GM21447 (cell line): Measurements from ENCODE around the gene PLA2G2A.
"Not testable (repeated sequence)": the region's sequence is repeated elsewhere in the genome, so short reads cannot be mapped to it uniquely, and the experiment has no call there.

ENCODE experiments used
- ATAC-seq: cut with Tn5 transposase; IDR thresholded peaks from one replicate; pipeline ENCODE4 v1.9.1; 2021; ENCODE audit not compliant: unreplicated experiment

PLA2G2A gene, protein sequence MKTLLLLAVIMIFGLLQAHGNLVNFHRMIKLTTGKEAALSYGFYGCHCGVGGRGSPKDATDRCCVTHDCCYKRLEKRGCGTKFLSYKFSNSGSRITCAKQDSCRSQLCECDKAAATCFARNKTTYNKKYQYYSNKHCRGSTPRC

DNA sequence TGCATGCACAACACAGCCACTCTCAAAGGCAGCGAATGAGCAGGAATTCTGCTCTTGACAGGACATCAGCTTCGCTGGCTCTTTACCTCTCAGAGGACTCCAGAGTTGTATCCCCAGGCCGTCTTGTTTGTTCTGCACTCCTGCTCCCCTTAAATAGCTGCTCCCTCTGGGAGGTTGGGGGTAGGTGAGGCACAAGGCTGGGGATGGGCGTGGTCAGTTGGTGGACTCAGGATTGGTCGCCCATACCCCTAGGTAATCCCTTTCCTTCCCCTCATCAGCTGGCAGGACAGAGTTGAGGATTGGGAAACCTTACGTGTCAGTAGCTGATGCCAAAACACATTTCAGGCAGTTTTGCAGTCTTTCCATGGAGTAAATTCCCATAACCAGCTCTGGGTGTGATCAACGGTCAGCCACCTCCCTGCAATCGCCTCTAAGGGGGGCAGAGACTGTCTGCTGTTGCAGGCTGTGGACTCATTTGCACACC is at the start of gene PLA2G2A:
PLA2G2A (minus strand) TSS at position 125 of the 484 bp plus-strand sequence. CDS start 845 bp downstream, outside the sequence.
- ATAC-seq: no peak

DNA sequence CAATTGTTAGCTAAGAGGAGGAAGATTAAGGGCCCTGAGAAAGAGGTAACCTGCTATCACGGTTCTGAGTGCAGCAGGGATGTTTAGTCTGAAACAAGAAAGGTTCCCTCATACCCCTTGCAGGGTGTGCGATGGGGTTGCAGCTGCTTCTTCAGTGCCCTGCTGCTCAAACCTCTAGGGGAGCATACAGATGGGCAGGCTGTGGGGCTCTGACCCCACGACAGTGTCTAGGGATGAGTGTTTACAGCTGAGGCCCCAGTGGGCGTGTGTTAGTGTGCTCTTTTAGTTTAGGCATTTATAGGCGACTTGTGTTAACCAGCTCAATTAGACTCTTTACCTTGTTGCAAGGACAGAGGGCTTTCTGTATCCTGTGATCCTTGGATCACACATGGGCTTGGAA is 49.3 kb upstream of the PLA2G2A start:
- ATAC-seq: no peak

DNA sequence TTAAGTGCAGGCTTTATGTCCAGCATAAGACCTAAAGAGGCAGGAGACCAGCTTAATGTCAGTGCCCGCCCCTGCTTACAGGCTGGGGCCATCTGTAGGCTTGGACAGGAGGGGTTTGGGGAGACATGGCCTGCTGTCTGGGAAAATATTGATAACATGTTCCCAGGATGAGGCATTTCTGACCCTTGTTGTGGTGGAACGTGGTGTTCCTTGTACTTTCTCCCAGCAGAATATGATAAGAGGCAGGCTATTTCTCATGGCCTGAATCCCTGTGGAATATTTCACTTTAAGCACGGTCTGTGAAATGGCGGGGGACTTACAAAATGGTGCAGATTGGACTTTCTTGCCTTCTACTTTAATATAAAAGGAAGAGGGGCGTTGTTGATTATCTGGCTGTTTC is 48.7 kb upstream of the PLA2G2A start:
- ATAC-seq: no peak

DNA sequence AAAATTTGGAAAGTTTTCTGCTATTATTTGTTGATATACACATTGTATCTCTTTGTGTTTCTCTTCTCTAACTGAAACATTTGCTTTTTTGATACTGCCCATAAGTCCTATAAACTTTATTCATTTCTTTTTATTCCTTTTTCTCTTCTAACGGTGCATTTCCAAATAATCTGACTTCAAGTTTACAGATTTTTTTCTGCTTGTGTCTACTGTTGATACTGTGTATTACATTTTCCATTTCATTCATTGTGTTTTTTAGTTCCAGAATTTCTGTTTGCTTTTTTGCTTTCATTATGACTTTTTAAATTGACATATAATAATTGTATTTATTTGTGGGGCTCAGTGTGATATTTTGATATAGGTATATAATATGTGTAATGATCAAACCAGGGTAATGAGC is 38.3 kb upstream of the PLA2G2A start:
- ATAC-seq: no peak

DNA sequence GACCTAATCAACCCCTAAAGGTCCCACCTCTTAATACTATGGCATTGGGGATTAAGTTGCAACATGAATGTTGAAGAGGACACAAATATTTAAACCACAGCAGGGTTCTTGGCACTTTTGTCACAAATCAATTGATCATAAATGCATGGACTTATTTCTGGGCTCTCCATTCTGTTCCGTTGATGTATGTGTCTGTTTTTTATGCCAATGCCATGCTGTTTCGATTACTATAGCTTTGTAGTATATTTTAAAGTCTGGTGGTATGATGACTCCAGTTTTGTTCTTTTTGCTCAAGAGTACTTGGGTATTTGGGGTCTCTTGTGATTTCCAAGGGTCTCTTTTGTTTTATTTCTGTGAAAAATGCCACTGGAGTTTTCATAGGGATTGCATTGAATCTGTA is 34.7 kb upstream of the PLA2G2A start:
- no peak for ATAC-seq

DNA sequence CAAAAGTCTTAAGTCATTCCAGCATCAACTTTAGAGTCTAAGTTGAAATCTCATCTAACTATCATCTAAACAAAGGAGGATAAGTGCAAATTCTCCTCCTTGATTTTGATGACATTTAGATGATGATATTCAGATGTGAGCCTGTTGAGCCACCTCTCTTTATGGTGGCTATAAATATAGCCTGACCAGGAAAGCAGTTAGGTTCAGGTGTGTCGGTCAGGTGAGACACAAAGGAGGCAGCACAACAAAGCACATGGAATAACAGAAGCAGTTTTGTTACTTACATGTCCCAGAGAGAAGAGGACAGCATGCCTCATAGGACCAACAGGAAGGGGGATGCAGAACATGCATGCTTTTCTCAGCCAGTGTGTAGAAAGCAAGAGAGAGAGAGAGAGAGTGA is 30.6 kb upstream of the PLA2G2A start:
- ATAC-seq: no peak

DNA sequence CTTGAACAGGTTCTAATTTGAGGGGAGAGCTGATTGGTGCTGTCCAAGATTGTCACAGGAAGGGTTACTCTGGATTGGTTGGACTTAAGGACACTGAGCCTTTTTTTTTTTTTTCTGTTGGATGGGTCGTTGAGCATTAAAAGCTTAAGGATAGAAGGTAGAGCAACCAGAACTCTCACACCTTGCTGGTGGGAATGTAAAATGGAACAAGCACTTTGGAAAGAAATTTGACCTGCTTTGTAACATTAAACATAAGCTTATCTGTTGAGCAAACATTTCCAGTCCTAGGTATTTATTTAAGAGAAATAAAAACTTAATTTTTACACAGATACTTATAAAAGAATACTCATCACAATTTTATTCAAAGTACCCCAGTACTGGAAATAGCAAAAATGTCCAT is 29.8 kb upstream of the PLA2G2A start:
- ATAC-seq: no peak

DNA sequence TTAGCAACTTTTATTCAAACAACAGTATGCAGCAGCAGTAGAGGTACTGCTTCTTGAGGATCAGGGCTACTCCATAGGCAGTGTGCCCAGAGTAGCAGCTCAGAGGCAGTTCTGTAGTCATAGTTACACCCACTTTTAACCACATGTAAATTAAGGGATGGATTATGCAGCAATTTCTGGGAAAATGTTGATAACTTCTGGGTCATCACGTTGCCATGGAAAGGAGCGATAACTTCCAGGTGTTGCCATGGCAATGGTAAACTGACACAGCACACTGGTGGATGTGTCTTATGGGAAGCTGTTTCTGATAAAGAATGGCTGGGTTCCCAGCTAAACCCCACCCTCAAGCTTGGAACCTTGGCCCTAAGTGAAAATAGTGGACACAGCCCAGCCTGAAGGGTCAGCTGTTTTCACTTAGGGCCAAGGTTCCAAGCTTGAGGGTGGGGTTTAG is 29.0 kb upstream of the PLA2G2A start:
- ATAC-seq: no peak

DNA sequence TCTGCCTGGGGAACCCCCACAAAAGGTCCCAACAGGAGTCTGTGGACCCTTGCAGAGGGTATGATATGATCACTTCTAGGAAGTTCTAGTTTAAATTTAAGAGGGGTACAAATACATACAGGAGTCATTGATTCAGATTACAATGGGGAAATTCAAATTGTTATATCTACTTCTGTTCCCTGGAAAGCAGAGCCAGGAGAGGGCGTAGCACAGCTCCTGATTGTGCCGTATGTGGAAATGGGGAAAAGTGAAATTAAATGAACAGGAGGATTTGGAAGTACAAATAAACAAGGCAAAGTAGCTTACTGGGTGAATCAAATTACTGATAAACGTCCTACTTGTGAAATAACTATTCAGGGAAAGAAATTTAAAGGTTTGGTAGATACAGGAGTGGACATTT is 19.4 kb upstream of the PLA2G2A start:
- ATAC-seq: not testable (repeated sequence)

DNA sequence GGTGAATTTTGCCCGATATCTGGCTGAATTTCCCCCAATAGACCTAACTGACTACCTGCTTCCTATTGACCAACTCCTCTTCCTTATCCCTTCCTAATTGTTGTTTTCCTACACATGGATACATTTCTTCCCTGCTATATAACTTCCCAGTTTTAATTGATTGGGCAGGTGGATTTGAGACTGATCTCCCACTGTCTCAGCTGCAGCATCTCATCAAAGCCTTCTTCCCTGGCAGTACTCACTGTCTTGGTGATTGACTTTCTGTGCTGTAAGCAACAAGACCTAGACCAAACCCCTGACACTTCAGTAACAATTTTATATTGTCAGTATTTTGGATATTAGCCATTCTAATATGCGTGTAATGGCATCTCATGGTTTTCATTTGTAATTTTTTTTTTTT is 11.3 kb upstream of the PLA2G2A start:
- no peak for ATAC-seq

DNA sequence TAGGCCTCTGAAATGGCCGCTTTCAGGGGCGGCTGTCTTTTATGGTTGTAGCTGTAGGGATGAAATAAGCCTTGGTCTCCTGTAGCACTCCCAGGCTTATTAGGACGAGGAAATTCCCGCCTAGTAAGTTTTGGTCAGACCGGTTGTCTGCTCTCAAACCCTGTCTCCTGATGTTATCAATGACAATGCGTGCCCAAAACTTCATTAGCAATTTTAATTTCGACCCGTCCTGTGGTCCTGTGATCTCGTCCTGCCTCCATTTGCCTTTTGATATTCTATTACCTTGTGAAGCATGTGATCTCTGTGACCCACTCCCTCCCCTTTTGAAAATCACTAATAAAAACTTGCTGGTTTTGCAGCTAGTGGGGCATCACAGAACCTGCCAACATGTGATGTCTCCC is 10.8 kb upstream of the PLA2G2A start:
- ATAC-seq: not testable (repeated sequence)

DNA sequence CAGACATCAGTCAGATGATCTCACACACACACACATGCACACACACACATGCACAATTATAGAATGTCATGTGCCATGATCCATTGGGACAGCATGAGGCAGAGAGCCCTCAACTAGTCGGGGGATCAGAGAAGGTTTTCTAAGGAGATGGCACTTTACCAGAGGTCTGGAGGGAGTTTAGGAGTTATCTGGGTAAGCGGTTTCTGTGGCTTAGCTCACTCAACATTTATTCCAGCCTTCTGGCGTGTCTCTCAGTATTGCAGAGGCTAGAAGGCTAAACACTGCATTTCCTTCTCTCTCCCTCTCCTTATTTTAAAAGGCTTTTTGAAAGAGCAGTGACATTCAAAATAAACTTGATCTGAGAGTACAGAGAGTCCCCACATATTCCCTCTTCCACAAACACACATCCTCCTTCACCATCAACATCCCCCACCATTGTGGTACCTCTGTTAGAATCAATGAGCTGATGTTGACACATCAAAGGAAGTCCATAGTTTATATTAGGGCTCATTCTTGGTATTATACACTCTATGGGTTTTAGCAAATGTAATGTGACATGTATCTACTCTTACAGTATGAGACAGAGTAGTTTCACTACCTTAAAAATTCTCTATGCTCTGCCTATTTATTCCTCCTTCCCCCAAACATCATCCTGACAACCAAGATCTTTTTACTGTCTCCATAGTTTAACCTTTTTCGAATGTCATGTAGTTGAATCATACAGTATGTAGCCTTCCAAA is 9.0 kb upstream of the PLA2G2A start:
- no peak for ATAC-seq

DNA sequence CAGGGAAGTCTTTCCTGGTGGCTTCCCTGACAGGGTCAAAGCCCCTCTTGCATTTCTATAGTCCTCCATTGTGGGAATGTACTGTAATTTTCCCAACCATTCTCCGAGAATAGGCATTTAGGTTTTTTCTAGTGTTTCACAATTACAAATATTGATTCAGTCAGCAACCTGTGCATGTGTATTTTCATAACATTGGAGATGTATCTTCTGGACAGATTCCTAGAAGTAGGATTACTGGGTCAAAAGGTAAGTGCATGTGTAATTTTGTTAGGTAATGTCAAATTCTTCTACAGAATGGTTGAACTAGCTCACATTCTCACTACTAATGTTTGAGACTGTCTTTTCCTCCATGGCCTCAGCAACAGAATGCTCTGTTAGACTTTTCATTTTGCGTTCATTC is 8.3 kb upstream of the PLA2G2A start:
- no peak for ATAC-seq

DNA sequence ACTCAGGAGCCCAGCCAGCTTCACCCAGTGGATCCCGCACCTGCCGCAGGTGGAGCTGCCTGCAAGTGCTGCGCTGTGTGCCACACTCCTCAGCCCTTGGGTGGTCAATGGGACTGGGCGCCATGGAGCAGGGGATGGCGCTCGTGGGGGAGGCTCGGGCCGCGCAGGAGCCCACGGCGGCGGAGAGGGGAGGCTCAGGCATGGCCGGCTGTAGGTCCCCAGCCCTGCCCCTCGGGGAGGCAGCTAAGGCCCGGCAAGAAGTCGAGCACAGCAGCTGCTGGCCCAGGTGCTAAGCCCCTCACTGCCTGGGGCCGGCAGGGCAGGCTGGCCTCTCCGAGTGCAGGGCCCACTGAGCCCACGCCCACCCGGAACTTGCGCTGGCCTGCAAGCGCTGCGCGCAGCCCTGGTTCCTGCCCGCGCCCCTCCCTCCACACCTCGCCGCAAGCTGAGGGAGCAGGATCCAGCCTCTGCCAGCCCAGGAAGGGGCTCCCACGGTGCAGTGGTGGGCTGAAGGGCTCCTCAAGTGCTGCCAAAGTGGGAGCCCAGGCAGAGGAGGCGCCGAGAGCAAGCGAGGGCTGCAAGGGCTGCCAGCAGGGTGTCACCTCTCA is 5.1 kb upstream of the PLA2G2A start:
- ATAC-seq: not testable (repeated sequence)

DNA sequence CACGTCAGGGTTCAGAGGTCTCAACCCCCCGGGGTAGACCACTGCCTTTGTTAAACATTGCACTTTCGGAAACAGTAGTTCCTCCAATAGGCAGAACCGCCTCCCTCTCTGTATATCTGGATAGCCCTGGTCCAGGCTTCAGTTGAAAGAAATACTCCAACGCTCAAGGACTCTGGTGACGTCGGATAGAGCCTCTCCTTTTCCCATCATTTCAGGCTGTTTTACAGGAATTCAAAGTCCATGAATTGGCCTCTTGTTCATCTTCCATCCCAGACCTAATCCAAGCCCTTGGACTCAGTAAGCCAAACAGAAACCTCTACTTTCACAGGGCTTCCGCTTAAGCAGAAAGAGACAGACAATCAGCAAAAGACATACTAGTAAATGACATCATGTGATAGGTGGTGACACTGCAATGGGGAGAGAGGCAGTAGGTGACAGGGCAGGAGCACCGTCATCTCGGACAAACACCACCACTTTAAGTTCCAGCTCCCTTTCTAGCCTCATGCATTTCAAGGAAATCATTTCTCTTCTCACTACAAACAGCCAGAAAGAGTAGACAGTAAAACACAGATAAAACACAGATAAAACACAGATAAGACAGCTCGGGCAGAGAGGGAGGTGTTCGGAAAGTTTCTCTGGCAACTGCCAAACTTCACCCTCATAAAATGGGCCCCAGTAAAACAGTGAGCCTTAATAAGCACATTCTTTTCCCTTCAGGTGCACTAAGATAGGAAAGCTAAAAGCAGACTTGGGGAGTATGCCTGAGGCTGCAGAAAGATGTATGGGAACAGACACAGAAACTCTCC is 2.3 kb upstream of the PLA2G2A start:
- ATAC-seq: no peak

DNA sequence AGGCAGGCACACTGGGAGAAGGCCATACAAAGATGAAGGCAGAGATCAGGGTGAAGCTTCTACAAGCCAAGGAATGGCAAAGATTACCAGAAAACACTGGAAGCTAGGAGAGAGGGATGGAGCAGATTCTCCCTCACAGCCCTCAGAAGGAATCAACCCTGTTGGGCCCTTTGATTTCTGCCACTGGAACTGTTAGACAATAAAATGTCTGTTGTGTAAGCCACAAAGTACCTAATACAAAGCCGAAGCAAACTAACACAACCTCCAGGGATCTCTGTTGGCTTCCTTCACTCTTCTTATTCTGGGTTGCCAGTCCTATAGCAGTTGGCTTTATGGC is 1.7 kb upstream of the PLA2G2A start:
- ATAC-seq: no peak

DNA sequence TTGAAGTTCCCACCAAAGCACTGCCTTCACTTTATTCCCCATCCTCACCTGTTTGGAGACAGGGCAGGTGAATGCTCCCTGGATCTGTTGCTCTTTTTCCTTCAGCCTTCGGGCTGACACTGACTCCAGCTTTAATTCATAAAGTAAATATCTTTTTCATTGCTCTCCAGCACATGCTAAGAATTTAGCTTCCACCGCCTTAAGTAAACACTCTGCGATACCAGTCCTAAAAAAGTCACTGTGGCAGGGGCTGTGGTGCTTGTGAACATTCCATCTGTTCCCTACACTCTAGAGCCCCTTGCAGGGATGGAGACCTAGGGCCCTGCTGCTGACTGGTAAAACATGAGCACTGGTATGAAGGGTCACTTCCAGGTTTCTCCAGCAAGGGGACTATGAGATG is 896 bp upstream of the PLA2G2A start:
- ATAC-seq: no peak

DNA sequence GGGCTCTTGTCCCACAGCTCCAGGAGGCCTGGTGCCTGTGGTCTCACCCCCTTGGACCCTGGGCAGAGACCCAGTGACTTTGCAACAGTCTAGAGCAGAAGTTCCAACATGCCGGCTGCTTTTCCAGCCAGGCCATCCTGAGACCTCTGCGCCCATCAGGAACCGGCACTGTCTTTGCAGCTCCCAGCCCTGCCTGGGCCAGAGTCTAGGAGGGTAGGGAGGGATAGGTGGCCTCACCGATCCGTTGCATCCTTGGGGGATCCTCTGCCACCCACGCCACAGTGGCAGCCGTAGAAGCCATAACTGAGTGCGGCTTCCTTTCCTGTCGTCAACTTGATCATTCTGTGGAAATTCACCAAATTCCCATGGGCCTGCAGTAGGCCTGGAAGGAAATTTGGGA is 1.3 kb downstream of the PLA2G2A start:
- ATAC-seq: no peak

DNA sequence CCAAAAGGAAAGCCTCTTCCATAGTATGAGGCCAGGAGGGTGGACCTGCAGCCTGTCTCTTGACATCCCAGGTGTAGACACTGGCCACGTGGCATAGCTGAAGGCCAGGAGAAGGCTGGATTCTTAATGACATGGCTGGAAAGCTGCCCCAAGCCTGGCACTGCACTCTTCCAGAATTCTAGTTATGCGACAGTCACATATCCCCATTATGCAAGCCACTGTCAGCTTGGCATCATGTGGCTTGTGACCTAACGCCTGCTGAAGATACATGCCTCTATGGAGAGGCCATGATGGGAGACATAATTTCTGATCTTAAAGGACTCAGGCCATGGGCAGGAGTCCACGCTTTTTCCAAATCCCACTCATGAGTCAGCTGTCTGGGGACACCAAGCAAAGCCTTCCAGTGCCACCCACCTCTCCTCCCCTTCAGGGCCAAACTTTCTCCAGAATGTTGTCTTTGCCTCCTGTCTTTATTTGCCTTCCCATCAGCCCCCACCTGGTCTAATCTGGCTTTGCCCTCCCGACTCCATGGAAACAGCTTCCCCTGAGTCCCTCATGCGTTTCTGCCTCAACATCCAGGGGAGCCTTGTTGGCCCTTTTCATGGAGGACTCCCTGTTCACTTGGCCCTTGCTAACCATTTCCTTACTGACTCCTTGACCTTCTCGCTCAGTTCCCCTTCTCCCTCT is 3.0 kb downstream of the PLA2G2A start:
- ATAC-seq: no peak

DNA sequence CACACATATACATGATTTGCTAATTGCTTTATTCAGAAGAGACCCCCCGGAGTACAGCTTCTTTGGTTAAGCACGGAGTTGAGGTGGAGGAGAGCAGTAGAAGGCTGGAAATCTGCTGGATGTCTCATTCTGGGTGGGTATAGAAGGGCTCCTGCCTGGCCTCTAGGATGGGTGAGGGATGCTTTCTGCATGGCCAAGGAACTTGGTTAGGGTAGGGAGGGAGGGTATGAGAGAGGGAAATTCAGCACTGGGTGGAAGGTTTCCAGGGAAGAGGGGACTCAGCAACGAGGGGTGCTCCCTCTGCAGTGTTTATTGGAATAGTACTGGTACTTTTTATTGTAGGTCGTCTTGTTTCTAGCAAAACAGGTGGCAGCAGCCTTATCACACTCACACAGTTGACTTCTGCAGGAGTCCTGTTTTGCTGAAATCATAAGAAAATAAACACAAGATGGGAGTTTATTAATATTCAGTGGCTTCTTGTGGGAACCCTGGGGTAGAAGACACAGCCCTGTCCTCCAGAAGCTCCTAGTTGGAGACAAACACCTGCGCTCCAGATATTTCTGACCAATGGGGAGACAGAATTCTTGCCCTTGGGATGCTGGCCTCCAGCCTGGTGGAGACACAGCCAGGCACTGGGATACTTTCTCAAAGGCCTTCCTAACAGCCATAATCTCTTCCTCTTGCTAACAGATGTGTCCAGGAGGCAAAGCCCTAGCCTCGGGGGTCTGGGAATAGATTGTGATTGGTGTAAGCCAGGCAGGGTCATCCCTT is 3.8 kb downstream of the PLA2G2A start:
- ATAC-seq: no peak
